GM19455 (cell line): ENCODE data around the gene VWC2L.

Experiments used
- ATAC-seq: cut with Tn5 transposase; IDR thresholded peaks from one replicate; pipeline ENCODE4 v1.9.1; 2021; ENCODE audit not compliant: unreplicated experiment

The VWC2L gene

DNA sequence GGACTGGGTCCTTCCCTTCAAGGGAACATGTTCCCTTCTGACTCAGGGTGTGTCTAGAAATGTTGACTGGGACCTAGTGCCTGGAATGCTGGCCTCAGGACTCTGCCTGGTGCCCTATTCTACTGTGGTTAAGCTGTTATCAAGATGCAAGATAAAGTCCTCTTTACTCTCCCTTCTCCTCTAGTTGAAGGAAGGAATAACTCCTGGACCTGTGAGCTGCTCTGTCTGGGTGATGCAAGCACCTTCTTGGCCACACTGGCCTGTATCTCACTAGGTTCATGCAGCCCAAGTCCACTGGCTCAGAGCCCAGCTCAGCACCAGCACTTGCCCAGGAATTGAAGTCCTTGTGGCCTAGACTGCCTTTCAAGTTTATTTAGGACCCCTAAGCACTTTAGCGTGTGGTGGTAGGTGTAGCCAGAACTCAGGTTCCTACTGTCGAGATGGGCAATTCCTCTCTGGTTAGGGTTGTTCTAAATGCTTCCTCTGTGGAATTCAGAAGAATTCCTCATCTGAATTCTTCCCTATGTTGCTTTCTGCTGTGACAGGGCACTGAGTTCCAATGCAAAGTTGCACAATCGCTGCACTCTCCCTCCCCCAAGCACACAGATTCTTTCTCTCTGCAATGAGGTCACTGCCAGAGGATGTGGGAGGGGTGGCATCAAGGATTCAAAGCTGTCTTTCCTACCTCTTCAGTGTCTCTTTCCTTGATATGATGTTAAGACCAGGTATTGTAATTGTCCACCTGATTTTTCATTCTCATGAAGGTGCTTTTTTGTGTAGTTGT lies 54.7 kb downstream of the VWC2L start:
- no peak for ATAC-seq

DNA sequence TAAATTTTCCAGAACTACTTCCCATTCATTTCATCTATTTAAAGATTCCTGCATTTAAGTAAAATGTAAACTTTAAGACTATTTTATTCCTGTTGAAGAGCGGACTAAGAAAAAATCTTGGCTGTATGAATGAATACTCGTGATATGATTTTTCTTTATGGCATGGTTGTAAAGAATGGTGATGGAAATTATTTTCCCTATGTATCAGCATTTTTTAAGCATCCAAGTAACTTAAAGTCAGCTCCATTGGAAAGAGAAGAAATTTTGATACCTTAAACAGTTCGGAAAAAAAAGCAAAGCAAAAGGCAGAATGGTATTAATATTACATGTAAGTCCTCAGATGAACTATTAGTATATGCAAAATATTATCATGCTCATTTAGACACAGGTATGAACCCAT lies 58.9 kb downstream of the VWC2L start:
- no peak for ATAC-seq

DNA sequence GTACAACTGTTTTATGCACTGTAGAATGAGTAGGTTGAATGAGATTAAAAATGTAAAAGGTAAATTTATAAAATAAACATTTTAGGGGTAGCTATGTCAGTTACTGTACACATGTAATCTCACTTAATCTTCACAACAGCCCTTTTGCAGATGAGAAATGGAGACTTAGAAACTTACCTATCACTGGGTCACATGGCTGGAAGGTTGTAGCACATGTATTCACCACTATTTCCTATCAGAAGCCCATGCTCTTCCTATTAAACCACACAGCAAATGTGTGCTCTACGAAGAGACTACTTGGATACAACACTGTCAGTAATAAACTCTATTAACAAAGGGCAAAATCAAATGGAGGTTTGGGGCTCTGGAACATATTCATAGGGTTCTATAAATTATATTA lies 60.5 kb downstream of the VWC2L start:
- ATAC-seq, result no peak

GRCh38 chr2:214471990-214472389 lies 61.1 kb downstream of the VWC2L start:
- ATAC-seq, result no peak

GRCh38 chr2:214477305-214477704 lies 66.5 kb downstream of the VWC2L start:
- ATAC-seq, result no peak

DNA sequence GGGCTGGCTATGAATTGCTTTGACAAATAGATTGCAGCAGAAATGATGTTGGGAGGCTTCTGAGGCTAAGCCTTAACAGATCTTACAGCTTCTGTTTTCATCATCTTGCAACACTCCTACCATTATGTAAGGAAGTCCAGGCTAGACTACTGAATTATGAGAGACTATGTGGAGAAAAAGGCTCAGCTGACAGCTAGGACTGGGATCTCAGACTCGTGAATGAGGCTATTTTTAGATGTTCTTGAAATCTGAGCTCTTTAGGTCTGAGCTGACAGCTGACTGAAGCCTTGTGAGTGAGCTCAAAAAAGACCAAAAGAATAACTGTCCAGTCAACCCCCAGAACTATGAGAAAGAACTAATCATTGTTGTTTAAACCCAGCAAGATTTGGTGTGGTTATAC lies 70.3 kb downstream of the VWC2L start:
- no peak for ATAC-seq

DNA sequence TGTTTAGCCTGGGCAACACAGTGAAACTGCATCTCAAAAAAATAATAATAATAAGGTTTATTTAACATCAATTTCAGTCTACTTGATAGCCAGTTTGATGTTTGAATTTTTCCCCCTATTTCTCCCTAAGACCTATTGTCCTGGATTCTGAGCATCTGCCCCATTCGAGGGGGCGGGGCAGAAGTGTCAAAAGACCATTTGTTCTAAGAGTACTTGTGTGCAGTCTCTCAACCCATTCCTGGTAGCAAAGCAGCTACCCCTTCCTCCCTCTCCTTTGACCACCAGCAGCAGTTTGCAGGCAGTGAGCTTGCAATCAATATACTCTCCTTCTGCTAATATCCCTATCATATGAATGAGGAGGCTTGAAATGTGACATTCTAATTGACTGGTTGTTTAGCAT lies 71.9 kb downstream of the VWC2L start:
- no peak for ATAC-seq

DNA sequence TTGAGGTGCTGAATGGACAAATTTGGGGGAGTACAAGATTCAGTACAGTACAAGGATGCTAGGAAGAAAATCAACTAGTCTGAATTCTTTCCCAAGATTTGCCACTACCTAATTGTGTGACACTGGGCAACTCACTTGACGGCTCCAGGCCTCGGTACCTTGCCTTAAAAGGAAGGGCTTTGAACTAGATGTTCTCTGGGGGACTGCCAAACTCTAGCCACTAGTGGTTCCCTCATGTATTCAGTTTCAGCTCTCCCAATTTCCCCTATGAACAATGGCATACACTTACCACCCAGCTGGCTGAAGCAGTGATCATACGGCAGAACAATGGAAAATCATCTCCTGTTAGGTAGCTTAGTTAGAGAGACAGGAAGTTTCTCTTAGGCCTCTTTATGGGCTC lies 73.4 kb downstream of the VWC2L start:
- no peak for ATAC-seq

GRCh38 chr2:214484701-214485100 lies 73.8 kb downstream of the VWC2L start:
- ATAC-seq, result no peak

- ATAC-seq, result no peak
Observed at GRCh38 chr2:214489181-214489580, 78.3 kb downstream of the VWC2L start.

GRCh38 chr2:214489702-214490101 lies 78.8 kb downstream of the VWC2L start:
- ATAC-seq, result no peak

GRCh38 chr2:214492152-214492551 lies 81.3 kb downstream of the VWC2L start:
- no peak for ATAC-seq

GRCh38 chr2:214492608-214493007 lies 81.8 kb downstream of the VWC2L start:
- ATAC-seq, result no peak

DNA sequence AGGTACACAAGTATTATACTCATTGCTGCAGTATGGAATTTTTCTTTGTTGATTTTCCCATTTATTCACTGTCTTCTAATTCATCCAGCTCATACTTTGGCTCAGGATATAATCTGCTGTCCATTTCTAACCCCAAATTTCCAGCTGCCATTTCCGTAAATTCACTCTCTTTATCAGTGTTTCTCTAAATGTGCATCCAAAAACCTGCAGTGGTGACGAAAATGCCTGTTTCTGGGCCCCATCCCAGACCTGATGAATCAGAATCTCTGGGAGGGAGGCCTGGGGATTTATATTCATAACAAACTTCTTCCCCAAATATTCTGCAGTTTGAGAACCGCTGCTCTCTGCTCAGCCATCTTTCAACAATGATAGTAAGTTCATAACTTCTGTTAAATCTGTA lies 86.6 kb downstream of the VWC2L start:
- no peak for ATAC-seq

DNA sequence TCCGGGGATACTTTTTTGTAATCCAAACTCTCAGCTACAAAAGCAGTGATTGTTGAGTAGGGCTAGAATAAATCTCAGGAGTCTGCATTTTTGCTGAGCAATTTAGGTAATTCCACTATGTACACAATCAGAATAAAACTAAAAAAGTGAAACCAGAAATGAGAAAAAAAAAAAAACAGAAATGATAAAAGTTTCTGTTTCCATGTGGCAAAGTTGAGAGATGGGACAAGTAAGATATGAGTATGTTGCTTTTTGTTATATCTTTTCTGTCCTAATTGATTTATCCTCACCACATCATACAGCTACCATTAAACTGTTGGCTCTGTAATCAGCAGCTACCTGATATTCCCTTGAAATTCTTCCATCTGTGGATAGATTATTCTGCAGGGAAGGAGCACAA lies 92.7 kb downstream of the VWC2L start:
- ATAC-seq, result no peak

GRCh38 chr2:214504599-214505376 lies 93.9 kb downstream of the VWC2L start:
- ATAC-seq, result no peak

- ATAC-seq, result no peak
Observed at GRCh38 chr2:214507032-214507431, 96.2 kb downstream of the VWC2L start.

DNA sequence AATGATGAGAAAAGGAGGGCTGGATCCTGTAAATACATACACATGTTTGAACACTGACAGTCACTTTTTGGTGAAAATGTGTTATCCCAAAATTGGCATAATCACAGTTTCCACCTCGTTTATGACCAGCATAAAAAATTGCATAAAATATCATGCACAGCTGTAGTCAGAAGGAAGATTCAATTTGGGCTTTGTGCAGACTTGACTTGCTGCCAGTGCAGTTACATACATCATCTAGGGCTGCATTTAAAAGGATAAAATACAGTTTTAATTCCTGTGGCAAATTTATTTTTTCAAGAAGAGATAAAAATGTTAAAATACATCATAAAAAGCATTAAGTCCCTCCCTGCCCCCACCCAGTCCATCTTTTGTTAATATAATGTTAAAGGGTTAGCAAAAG lies 103.8 kb downstream of the VWC2L start:
- no peak for ATAC-seq

GRCh38 chr2:214515111-214515510 lies 104.3 kb downstream of the VWC2L start:
- no peak for ATAC-seq

- ATAC-seq, result no peak
Observed at GRCh38 chr2:214519258-214519818, 108.5 kb downstream of the VWC2L start.

GRCh38 chr2:214529021-214529420 lies 118.2 kb downstream of the VWC2L start:
- no peak for ATAC-seq

DNA sequence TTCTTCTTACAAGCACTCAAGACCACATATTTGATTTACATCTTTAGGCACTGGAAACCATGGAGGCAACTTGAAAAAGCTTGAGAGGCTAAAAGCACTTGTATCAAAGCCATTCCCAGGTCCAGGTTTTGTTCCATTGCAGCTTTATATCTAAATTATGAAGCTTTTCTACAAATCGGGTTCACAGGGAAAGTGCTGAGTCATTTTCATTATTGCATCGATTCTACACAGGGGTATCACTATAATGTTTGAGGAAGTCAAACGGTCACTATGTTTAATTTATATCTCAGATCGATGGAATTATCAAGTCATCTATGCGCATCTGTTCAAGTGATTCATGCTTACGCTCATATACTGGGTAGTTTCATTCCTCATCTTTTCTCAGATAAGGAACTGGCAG lies 118.7 kb downstream of the VWC2L start:
- no peak for ATAC-seq
